IMR-90 (cell line): ENCODE measurements around the gene ATF5. TPM values are rescaled to one million over a fixed set of nuclear protein-coding genes. Genes with fewer than 3 reads are reported as not detected.

Experiments
- ATAC-seq: fragments of 200-7000 bp; cut with Tn5 transposase; 2 replicates; pipeline ENCODE4 v1.9.1; 2020; ENCODE audit warnings: low read depth, mild to moderate bottlenecking, moderate library complexity
- BruUV-seq: library from RNA; stranded (reverse); fragments of 400-500 nt; replicated peaks from 2 replicates; lab custom pipeline; 2021; lab: Mats Ljungman, UMichigan
- CTCF ChIA-PET: fragments of 300-600 bp; formaldehyde crosslinking; extraction: SDS; loops from one replicate; lab custom pipeline; 2021; ENCODE audit warnings: antibody characterized with exemption; lab: Yijun Ruan, JAX
- POLR2A ChIA-PET: fragments of 300-600 bp; sonication (Branson Sonifier 250); formaldehyde crosslinking; loops from one replicate; lab custom pipeline; 2022; ENCODE audit warnings: antibody characterized with exemption; ENCODE audit not compliant: unreplicated experiment; lab: Charles Lee
- DNase-seq: peaks from one replicate; pipeline ENCODE4 v3.0.0; 2013
- H2AFZ ChIP-seq: replicated peaks from 2 replicates; pipeline ENCODE3; 2013; ENCODE audit warnings: low read length, mild to moderate bottlenecking; ENCODE audit not compliant: poor library complexity
- H2AK5ac ChIP-seq: 2 replicates; pipeline ENCODE4 v1.6.1; 2013; ENCODE audit warnings: low read depth, low read length, inconsistent platforms
- H2AK9ac ChIP-seq: replicated peaks from 2 replicates; pipeline ENCODE3; 2013; ENCODE audit warnings: mild to moderate bottlenecking, low read depth, low read length, moderate library complexity; ENCODE audit not compliant: poor library complexity
- H2BK120ac ChIP-seq: 2 replicates; pipeline ENCODE4 v1.6.1; 2013; ENCODE audit warnings: low read depth, low read length, inconsistent platforms
- H2BK15ac ChIP-seq: 3 replicates; pipeline ENCODE4 v1.6.1; 2013; ENCODE audit warnings: low read depth, low read length, inconsistent platforms
- H2BK20ac ChIP-seq: 2 replicates; pipeline ENCODE4 v1.6.1; 2013; ENCODE audit warnings: low read depth, mild to moderate bottlenecking, inconsistent platforms, low read length, moderate library complexity
- H2BK5ac ChIP-seq: 2 replicates; pipeline ENCODE4 v1.6.1; 2013; ENCODE audit warnings: mild to moderate bottlenecking, low read depth, low read length, inconsistent platforms; ENCODE audit not compliant: poor library complexity, severe bottlenecking
- H3K14ac ChIP-seq: replicated peaks from 2 replicates; pipeline ENCODE4 v1.6.1; 2013; ENCODE audit warnings: low read depth, low read length, inconsistent platforms
- H3K18ac ChIP-seq: 2 replicates; pipeline ENCODE4 v1.6.1; 2013; ENCODE audit warnings: low read depth, low read length, control low read depth
- H3K23ac ChIP-seq: 2 replicates; pipeline ENCODE4 v1.6.1; 2013; ENCODE audit warnings: low read depth, low read length, inconsistent platforms
- H3K27ac ChIP-seq: 2 replicates; pipeline ENCODE4 v1.5.1; 2013; ENCODE audit warnings: mild to moderate bottlenecking, control low read depth, low read length; ENCODE audit not compliant: insufficient read depth
- H3K27me3 ChIP-seq: 2 replicates; pipeline ENCODE4 v1.6.1; 2013; ENCODE audit warnings: low read length; ENCODE audit not compliant: control insufficient read depth, insufficient read depth
- H3K36me3 ChIP-seq: 2 replicates; pipeline ENCODE4 v1.6.1; 2013; ENCODE audit warnings: low read length, mixed read lengths; ENCODE audit not compliant: control insufficient read depth, insufficient read depth
- H3K4ac ChIP-seq: 2 replicates; pipeline ENCODE4 v1.6.1; 2013; ENCODE audit warnings: low read depth, low read length, inconsistent platforms
- H3K4me1 ChIP-seq: 2 replicates; pipeline ENCODE4 v1.6.1; 2013; ENCODE audit warnings: low read length, mixed read lengths; ENCODE audit not compliant: control insufficient read depth, insufficient read depth
- H3K4me2 ChIP-seq: 2 replicates; pipeline ENCODE4 v1.6.1; 2013; ENCODE audit warnings: low read depth, mild to moderate bottlenecking, control low read depth, low read length, moderate library complexity
- H3K4me3 ChIP-seq: 2 replicates; pipeline ENCODE4 v1.5.1; 2013; ENCODE audit warnings: low read depth, mild to moderate bottlenecking, control low read depth, low read length, moderate library complexity; ENCODE audit not compliant: insufficient read depth
- H3K56ac ChIP-seq: 2 replicates; pipeline ENCODE4 v1.6.1; 2013; ENCODE audit warnings: low read length, inconsistent platforms; ENCODE audit not compliant: insufficient read depth; ENCODE audit errors: extremely low read depth
- H3K79me1 ChIP-seq, 2 experiments: 2 replicates each; pipeline ENCODE4 v1.6.1; 2013; ENCODE audit warnings: low read length in 2 of 2, inconsistent platforms in 1 of 2, low read depth in 1 of 2
- H3K9ac ChIP-seq: 2 replicates; pipeline ENCODE4 v1.6.1; 2013; ENCODE audit warnings: low read depth, low read length, control low read depth
- H3K9me1 ChIP-seq: 2 replicates; pipeline ENCODE4 v1.6.1; 2013; ENCODE audit warnings: low read length, inconsistent platforms; ENCODE audit not compliant: insufficient read depth
- H3K9me3 ChIP-seq: 2 replicates; pipeline ENCODE4 v1.6.1; 2013; ENCODE audit warnings: low read length; ENCODE audit not compliant: control insufficient read depth, insufficient read depth
- H4K20me1 ChIP-seq: 2 replicates; pipeline ENCODE4 v1.6.1; 2013; ENCODE audit warnings: low read length, inconsistent platforms; ENCODE audit not compliant: insufficient read depth
- H4K5ac ChIP-seq: 2 replicates; pipeline ENCODE4 v1.6.1; 2013; ENCODE audit warnings: mild to moderate bottlenecking, low read depth, low read length, control low read depth
- H4K8ac ChIP-seq, 2 experiments: 2 replicates each; pipeline ENCODE4 v1.6.1; 2013; ENCODE audit warnings: low read depth in 2 of 2, low read length in 2 of 2, control low read depth in 1 of 2, inconsistent platforms in 1 of 2
- H4K91ac ChIP-seq: 2 replicates; pipeline ENCODE4 v1.6.1; 2013; ENCODE audit warnings: low read depth, low read length, inconsistent platforms; ENCODE audit not compliant: insufficient read depth
- BHLHE40 ChIP-seq: fragments of 150-350 bp; IDR thresholded peaks from 2 replicates; pipeline ENCODE4 v1.6.1; 2016; ENCODE audit warnings: mild to moderate bottlenecking, low read depth, low read length
- CEBPB ChIP-seq: IDR thresholded peaks from 2 replicates; pipeline ENCODE4 v1.6.1; 2012; ENCODE audit warnings: low read depth, low read length, improper control_type of control experiment
- CHD1 ChIP-seq: IDR thresholded peaks from 2 replicates; pipeline ENCODE4 v1.6.1; 2012; ENCODE audit warnings: low read depth, low read length, improper control_type of control experiment
- CTCF ChIP-seq: conservative IDR thresholded peaks from 2 replicates; pipeline ENCODE4 v1.5.1; 2012; ENCODE audit warnings: mild to moderate bottlenecking, low read depth, low read length, improper control_type of control experiment
- ELK1 ChIP-seq: fragments of 150-350 bp; IDR thresholded peaks from 2 replicates; pipeline ENCODE4 v1.6.1; 2016; ENCODE audit warnings: low read depth, mild to moderate bottlenecking, low read length, moderate library complexity, borderline replicate concordance
- FOS ChIP-seq: fragments of 150-350 bp; IDR thresholded peaks from 2 replicates; pipeline ENCODE4 v1.6.1; 2016; ENCODE audit warnings: low read depth, low read length
- MAFK ChIP-seq: IDR thresholded peaks from 2 replicates; pipeline ENCODE4 v1.6.1; 2012; ENCODE audit warnings: low read depth, low read length, improper control_type of control experiment
- MAZ ChIP-seq: IDR thresholded peaks from 2 replicates; pipeline ENCODE4 v1.6.1; 2012; ENCODE audit warnings: low read depth, mild to moderate bottlenecking, low read length, improper control_type of control experiment, moderate library complexity, borderline replicate concordance
- MXI1 ChIP-seq: IDR thresholded peaks from 2 replicates; pipeline ENCODE4 v1.6.1; 2012; ENCODE audit warnings: low read depth, mild to moderate bottlenecking, low read length, moderate library complexity, borderline replicate concordance
- NFE2L2 ChIP-seq: fragments of 150-350 bp; IDR thresholded peaks from 2 replicates; pipeline ENCODE4 v1.6.1; 2016; ENCODE audit warnings: low read depth, mild to moderate bottlenecking, low read length
- POLR2A ChIP-seq: IDR thresholded peaks from 2 replicates; pipeline ENCODE4 v1.6.1; 2012; ENCODE audit warnings: mild to moderate bottlenecking, low read depth, low read length
- RAD21 ChIP-seq: IDR thresholded peaks from 2 replicates; pipeline ENCODE4 v1.6.1; 2012; ENCODE audit warnings: low read length, improper control_type of control experiment
- RCOR1 ChIP-seq: IDR thresholded peaks from 2 replicates; pipeline ENCODE4 v1.6.1; 2012; ENCODE audit warnings: mild to moderate bottlenecking, low read length, improper control_type of control experiment; ENCODE audit not compliant: insufficient replicate concordance
- RFX5 ChIP-seq: IDR thresholded peaks from 2 replicates; pipeline ENCODE4 v1.8.0; 2012; ENCODE audit warnings: low read depth, mild to moderate bottlenecking, low read length, moderate library complexity
- SMC3 ChIP-seq: fragments of 150-350 bp; IDR thresholded peaks from 2 replicates; pipeline ENCODE4 v1.6.1; 2016; ENCODE audit warnings: low read depth, mild to moderate bottlenecking, antibody characterized with exemption, low read length, moderate library complexity
- USF2 ChIP-seq: fragments of 150-350 bp; IDR thresholded peaks from 2 replicates; pipeline ENCODE4 v1.6.1; 2017; ENCODE audit warnings: mild to moderate bottlenecking, antibody characterized with exemption, low read length, low read depth
- WGBS, 2 experiments: methylation state at CpG; one replicate each; pipeline versions ENCODE4 v1.1.5 to v1.1.7; 2013; ENCODE audit warnings: missing lambda C conversion rate in 2 of 2; ENCODE audit not compliant: insufficient read length in 1 of 2; ENCODE audit errors: extremely low coverage in 2 of 2; 5-methylcytosine and 5-hydroxymethylcytosine counted together
- dilution Hi-C: fragments of 300-500 bp; cut with HindIII; formaldehyde crosslinking; loops from one replicate; pipeline ENCODE4 v1.14.3; 2018; ENCODE audit warnings: low sequenced_read_pairs; ENCODE audit not compliant: unreplicated experiment
- in situ Hi-C: fragments of 300-500 bp; cut with MboI; formaldehyde crosslinking; loops from 3 replicates; pipeline ENCODE4 v1.14.3; 2019; ENCODE audit warnings: low sequenced_read_pairs, inconsistent platforms, mixed read lengths
- intact Hi-C: fragments of 100-400 bp; cut with micrococcal nuclease; formaldehyde crosslinking; loops from 2 replicates; pipeline ENCODE4 v1.10.0; 2022
- polyA plus RNA-seq, 3 experiments: library from polyadenylated mRNA; depleted of rRNA; stranded (reverse); fragments of >200 nt; gene quantifications; 2 replicates each; pipeline ENCODE4 v1.2.3, GENCODE V29; 2012; ENCODE audit warnings: low replicate concordance in 1 of 3
- total RNA-seq: library from RNA; depleted of rRNA; stranded (reverse); fragments of >200 nt; gene quantifications from 2 replicates; pipeline ENCODE4 v1.2.3, GENCODE V29; 2012

ATF5 gene
- total and polyA plus RNA-seq, 2 of the 4 experiments (the other 2 are of a cell fraction), result 2.7 to 15.7 TPM

- Histone ChIP-seq H3K9me1 (peaks cover 3% of the 10 kb centered on the region; the same call in 1 of the 2 replicates), H4K5ac (no peak overlapping the region), H2AK5ac (no peak overlapping the region), H3K27me3 (no peaks in the 10 kb centered on the region), H2AFZ (no peak overlapping the region), H3K79me1 (no peaks in the 10 kb centered on the region), H4K91ac (no peak overlapping the region), H3K36me3 (peaks cover 20% of the 10 kb centered on the region), H2BK120ac (no peak overlapping the region), H3K9me3 (no peaks in the 10 kb centered on the region), H3K23ac (no peak overlapping the region), H3K27ac (no peak overlapping the region), H4K20me1 (no peaks in the 10 kb centered on the region; the same call in 1 of the 2 replicates), H3K14ac (no peak overlapping the region), H2AK9ac (no peak overlapping the region), H2BK15ac (no peak overlapping the region), H3K4me3 (no peak overlapping the region), H3K4ac (no peak overlapping the region), H3K4me1 (no peaks in the 10 kb centered on the region), H2BK5ac (no peak overlapping the region), H3K18ac (no peak overlapping the region), H3K56ac (no peak overlapping the region), H3K4me2 (no peak overlapping the region), H2BK20ac (no peak overlapping the region), H4K8ac (no peak overlapping the region), H3K9ac (no peak overlapping the region)
- dilution Hi-C loops, result no loop called here
- 86% methylated on average over 7 of the region's 13 CpGs; no CpG with 5 or more reads in 1 of the 2 experiments for WGBS, 2 experiments
- ATAC-seq, result no peak
- CTCF ChIA-PET, result no interaction called here
- POLR2A ChIA-PET, result no interaction called here
- in situ Hi-C loops, result no loop called here
- DNase-seq, result no peak
- TF ChIP-seq MXI1 (no peak), MAZ (no peak), USF2 (no peak), RFX5 (no peak), BHLHE40 (no peak), FOS (no peak), CTCF (no peak), CHD1 (no peak), RCOR1 (no peak), SMC3 (no peak), ELK1 (no peak), NFE2L2 (no peak), MAFK (no peak), CEBPB (no peak), RAD21 (no peak), POLR2A (no peak)
- no TSS peak for BruUV-seq
- intact Hi-C loops, result no loop called here
Measured at GRCh38 chr19:49977076-49977475, 48.1 kb downstream of the ATF5 start.
